GM18861 (cell line): ENCODE measurements around the gene ZNF853.

Experiments used
- ATAC-seq: cut with Tn5 transposase; IDR thresholded peaks from one replicate; pipeline ENCODE4 v1.9.1; 2021; ENCODE audit not compliant: unreplicated experiment

The ZNF853 gene

DNA sequence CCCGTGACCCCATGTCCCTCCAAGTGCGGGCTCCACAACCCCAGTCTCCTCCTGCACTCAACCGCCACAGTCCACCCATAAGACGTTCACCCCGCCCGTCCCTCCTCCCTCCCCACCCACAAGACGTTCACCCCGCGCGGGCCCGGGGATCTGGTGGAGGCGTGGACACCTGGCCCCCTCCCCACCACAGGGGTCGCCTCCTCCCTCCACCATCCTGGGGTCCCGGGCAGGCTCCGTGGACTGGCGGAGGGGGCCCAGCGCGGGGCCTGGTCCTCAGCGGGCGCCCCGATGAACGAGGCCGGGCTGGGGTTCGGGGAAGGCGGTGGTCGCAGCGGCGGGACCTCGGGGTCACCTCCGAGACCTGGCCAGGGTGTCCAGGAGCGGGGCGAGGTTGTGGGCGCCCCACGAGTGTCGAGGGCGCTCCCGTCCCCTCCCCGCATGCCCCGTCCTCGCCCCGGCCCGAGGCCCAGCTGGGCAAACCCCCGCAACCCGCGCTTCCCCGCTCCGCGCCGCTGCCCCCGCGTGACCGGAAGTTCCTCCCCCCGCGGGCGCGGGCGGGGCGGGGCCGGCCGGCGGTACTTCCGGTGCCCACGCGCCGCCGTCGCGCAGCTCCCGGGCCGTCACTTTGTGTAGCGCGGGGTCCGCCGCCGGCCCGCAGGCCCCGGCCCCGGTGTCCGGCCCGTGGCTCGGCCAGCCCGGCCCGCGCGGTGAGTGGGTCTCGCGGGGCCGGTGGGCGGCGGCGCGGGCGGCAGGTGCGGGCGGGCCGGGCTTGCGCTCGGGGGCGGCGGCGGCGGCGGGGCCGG lies 21.5 kb downstream of the ZNF853 start, which contains the start of gene ZNF316:
TSS of gene ZNF316 (plus strand) at position 578 of the 803 bp plus-strand sequence. CDS start 5,092 bp downstream, outside the sequence.
- peak; percentile 64 for ATAC-seq

DNA sequence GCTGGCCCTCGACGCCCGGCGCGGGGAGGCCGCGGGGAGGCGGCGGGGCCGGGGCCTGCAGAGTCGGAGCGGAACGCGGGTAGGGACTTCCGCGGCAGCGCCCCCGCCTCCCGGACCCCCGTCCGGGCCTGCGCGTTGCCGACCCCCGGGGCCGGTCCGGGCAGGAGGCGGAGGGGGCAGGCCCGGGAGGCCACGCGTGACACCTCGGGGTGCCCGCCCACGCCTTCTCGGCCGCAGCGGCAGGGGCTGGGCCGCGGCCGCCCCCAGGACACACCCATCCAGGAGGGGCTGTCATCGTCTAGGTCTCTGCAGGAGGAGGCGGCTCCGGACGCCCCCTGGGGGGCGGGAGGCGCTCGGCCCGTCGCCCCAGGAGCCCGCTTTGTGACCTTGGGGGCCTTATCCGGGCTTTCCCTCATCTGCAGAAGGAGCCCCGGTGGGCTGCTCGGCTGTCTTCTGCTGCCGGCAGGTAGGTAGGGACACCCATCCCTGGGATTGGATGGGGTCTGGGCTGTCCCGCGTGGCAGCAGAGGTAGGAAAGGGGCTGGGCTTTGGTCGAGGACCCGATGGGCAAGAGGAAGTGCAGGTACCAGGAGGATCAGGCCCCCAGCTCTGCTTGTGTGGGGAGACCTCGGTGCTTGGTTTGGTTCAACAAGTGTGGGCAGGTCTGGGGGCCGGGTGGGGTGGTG lies 22.3 kb downstream of the ZNF853 start:
- ATAC-seq, result peak; percentile 77

DNA sequence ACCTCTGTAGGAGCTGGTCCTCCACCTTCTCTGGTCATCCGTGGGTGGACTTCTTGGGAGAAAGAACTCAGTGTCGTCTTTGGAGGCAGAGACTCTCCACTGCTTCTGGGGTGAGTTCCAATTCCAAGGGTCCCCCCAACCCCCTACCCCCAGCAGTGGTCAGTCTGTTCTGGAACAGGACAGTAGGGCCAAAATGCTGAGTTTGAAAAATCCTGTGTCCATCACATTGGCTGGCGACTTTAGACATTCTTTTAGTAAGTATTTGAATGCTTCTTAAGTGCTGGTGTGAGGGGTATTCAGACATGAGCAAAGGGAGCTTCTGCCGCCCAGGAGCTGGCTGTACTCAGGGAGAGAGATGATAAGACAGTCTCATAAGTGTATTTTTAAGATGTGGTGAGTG lies 23.6 kb downstream of the ZNF853 start:
- no peak for ATAC-seq

GRCh38 chr7:6639627-6640026 lies 24.2 kb downstream of the ZNF853 start:
- no peak for ATAC-seq

GRCh38 chr7:6640246-6640721 lies 24.9 kb downstream of the ZNF853 start:
- ATAC-seq, result no peak

DNA sequence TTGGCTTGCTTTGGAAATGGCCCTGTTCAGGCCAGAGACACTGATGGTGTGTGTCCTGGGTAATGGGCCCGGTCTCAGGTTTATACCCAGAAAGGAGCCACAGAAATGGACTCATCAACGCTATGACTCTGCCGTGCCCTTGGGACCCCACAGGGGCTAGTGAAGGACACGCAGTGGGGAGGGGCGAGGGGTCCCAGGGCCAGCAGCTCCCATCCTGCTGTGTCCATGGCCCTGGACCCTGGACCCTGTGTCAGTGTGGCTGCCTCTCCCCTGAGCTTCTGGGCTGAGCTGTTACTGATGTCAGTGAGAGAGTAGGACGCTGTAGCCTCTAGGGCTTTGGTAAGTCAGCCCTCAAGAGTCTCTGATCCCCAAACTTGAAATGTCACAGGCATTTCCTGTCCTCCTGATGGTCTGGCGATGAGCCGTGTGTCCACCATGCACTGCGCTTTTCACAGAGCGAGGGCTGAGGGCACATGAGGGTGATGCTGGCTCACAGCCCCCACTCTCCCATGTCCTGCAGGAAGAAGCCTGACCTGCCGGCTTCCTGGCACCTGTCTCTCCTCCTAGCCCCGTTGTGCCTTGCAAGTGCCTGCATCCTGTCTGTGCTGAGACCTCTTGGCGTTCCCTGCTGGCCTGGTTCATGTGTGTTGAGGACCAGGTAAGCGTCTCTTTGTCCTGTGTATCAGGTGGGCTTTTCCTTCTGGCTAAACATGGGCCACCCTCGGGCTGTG lies 26.1 kb downstream of the ZNF853 start:
- ATAC-seq, result no peak

- no peak for ATAC-seq
Observed at GRCh38 chr7:6642239-6642839, 26.9 kb downstream of the ZNF853 start.

DNA sequence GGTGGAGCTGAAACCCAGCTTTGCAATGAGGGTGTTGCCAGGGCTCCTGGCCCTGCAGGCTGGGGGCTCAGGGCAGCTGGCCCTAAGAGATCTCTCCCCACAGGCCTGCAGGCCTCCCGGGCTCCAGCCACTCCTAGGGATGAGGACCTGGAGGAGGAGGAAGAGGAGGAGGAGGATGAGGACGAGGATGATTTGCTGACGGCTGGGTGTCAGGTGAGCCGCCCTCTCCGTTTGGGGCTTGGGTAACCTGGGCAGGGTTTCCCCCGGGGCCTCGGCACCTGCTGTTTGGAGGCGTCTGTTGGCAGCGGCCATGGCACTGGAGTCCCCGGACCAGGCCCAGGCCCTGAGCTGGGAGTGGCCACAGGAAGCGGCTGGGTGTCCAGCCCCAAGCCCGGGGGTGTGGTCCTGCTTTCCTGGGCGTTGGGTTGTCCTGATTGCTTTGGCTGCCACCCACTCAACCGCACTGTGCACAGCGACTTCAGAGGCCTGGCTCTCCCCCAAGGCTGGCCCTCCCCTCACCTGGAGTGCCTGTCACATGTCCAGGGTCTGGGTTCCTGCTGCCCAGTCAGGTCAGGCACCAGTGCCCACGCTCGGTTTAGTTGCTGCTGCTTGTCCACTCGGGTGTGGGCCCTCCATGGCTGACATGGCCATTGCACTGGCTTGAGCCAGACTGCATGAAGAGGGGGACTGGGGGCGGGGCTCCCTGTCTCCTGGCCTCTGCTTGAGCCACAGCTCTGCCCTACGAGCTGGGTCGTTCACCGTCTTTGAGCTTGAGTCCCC lies 27.6 kb downstream of the ZNF853 start:
- ATAC-seq, result no peak

- no peak for ATAC-seq
Observed at GRCh38 chr7:6643915-6644625, 28.7 kb downstream of the ZNF853 start.

GRCh38 chr7:6644728-6645127 lies 29.3 kb downstream of the ZNF853 start:
- no peak for ATAC-seq

GRCh38 chr7:6646465-6646864 lies 31.1 kb downstream of the ZNF853 start:
- ATAC-seq, result no peak

DNA sequence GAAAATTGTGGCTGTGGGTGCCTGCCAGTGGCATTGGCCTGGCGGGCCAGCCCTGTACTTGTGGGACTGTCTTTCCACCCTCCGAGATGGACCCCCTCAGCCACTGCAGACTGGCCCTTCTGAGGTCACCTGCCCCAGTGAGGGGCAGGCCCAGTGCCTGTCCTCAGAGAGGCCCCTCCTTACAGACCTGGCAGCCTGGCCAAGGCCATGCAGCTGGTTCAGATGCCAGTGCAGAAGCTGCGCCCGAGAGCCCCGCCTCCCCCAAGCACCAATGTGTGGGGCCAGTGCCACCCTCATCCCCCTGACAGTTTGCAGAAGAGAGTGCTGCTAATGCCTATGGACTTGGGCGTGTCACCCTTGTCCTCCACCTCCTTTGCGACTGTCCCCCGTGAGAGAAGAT lies 31.7 kb downstream of the ZNF853 start:
- no peak for ATAC-seq

DNA sequence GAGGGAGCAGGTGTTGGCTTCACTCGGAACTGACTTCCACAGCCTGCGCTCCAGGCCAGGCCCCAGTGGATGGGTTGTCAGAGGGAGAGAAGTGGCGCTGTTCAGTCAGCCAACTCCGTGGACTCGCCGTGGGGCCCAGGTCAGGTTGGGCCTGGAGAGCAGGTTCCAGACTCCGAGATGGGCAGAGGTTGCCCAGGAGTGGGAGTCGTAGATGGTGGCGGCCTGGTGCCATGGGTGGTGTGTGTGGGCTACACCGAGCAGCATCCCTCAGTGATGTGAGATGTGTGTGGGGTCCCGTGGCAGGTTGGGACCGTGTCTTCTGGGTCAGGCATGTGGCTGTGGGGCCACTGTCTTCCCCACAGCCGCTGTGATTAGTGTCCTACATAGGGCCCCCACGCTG lies 32.1 kb downstream of the ZNF853 start:
- ATAC-seq, result no peak

DNA sequence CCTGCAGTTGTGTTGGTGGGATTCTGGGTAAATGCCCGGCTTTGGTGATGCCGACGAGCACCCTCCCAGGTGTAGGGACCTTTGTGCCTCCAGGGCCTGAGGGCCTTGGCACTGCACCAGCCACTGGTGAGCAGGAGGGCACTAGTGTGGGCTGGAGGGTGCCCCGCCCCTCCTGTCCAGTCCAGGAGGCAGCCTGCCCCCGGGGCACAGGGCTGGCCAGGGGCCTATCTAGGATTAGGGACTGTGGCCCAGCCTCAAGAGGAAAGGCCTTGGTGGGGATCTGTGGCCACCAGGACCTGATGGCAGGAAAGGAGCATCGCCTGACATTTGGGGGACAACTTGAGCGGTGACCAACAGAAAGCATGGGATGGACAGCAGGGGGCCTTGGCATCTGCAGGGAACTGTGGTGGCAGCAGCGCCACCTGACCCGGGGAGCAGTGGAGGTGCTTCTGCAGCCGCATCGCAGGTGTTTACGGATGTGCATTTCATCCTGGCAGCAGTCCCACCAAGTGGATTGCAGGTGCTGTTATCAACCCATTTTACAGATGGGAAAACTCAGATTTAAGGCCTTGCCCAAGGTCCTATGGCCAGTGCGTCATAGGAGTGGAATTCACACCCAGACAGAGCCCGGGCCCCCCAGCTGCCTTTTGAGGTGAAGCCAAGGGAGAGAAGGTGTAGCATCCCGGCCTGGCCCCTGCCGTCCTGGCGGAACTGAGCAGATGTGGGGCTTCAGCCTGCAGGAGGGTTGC lies 32.8 kb downstream of the ZNF853 start:
- ATAC-seq, result no peak

DNA sequence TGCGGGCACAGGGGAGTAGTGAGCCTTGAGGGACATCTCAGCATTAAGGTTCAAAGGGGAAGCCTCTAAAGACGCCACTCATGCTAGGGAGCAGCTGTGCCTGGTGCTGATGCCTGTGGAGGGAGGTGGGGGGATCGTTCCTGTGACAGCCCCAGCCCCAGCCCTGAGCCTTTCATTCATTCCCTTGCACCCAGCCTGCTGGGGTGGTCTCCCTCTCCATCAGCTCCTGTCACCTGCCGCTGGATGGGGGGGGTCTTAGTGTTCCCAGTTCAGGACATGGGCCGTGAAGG lies 33.4 kb downstream of the ZNF853 start:
- ATAC-seq, result no peak

DNA sequence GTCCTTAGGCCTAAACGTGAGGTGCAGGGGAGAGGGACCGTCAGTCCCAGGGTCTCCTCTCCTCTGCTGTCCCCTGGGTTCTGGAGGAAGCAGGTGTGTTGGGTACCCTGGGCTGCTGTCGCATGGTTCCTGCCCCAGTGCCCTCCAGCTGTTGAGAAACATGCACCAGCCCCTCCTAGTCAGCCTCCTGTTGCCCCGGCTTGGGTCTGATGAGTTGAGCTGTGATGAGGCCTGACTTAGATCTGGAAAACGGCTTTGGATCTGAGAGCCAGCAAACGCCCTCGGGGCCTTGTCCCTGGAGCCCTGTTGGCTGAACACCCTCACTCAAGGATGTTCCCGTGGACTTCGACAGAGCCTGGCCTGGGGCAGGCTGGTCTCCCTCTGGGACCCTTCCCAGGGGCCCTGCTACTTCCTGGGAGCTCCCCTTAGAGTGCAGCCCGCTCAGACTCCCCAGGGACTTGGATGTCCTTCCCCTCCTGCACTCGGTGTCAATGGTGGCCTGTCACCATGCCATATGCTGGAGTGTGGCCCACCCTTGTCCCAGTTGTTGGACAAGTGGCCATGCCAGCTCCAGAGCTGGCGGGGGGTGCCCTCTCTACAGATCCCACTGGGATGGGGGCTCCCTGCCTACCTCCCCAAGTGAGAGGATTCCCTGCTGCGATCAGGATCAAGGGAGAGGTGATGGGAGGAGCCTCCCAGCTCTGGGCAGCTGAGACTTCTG lies 34.0 kb downstream of the ZNF853 start:
- no peak for ATAC-seq

DNA sequence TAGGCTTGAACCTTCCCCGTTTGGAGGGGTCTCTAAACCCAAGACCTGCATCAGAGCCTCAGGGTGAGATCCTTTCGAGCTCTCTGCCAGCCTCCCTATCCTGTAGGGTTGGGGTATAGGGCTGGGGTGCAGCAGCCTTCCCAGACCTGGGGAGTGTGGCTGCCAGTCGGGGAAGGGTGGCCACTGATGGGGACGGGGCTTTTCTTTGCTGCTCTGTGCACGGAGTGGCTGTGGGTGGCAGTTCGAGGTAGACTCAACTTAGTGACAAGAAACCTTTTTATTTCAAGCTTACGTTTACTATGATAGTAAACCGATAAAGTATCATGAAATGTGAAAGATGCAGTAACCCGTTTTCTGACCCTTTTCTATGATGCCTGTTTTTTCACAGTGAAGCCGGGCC lies 34.7 kb downstream of the ZNF853 start:
- no peak for ATAC-seq

- no peak for ATAC-seq
Observed at GRCh38 chr7:6650521-6651011, 35.2 kb downstream of the ZNF853 start.
